AG04450 (cell line): ENCODE data around the gene HOXA11. TPM values are rescaled to one million over a fixed set of nuclear protein-coding genes. Genes with fewer than 3 reads are reported as not detected.
A peak's percentile ranks its signal among the peaks of the same experiment; 100 is the strongest.

Experiments used
- CTCF ChIA-PET: fragments of 300-600, 350-600 bp; formaldehyde crosslinking; extraction: SDS; loops from one replicate; lab custom pipeline; 2022; ENCODE audit warnings: antibody characterized with exemption, inconsistent platforms; lab: Charles Lee
- POLR2A ChIA-PET: fragments of 350-600 bp; formaldehyde crosslinking; extraction: SDS; loops from one replicate; lab custom pipeline; 2021; ENCODE audit warnings: antibody characterized with exemption, inconsistent platforms; lab: Yijun Ruan, JAX
- DNase-seq: peaks from one replicate; pipeline ENCODE4 v3.0.0-alpha.2; 2011; ENCODE audit warnings: low read depth, low spot score
- H3K27ac ChIP-seq: one replicate; pipeline ENCODE4 v1.5.1; 2012; ENCODE audit warnings: low read depth, low read length, control low read depth
- H3K27me3 ChIP-seq: one replicate; pipeline ENCODE4 v1.6.0; 2012; ENCODE audit warnings: low read length; ENCODE audit not compliant: control insufficient read depth, insufficient read depth
- H3K4me3 ChIP-seq: 2 replicates; pipeline ENCODE4 v1.5.1; 2011; ENCODE audit warnings: mild to moderate bottlenecking, low read depth, low read length, control low read depth
- H3K9me3 ChIP-seq: 2 replicates; pipeline ENCODE4 v1.5.1; 2012; ENCODE audit warnings: low read length; ENCODE audit not compliant: control insufficient read depth, insufficient read depth
- polyA plus RNA-seq: library from polyadenylated mRNA; depleted of rRNA; stranded (reverse); fragments of >200 nt; gene quantifications from 2 replicates; pipeline ENCODE4 v1.2.3, GENCODE V29; 2011
- TF ChIP-seq, protein P1 (sequence below): IDR thresholded peaks from 2 replicates; pipeline ENCODE4 v1.5.1; 2011; ENCODE audit warnings: low read depth, low read length, control low read depth, inconsistent platforms

HOXA11 gene
- polyA plus RNA-seq, 1 experiment = 0.04 TPM

DNA sequence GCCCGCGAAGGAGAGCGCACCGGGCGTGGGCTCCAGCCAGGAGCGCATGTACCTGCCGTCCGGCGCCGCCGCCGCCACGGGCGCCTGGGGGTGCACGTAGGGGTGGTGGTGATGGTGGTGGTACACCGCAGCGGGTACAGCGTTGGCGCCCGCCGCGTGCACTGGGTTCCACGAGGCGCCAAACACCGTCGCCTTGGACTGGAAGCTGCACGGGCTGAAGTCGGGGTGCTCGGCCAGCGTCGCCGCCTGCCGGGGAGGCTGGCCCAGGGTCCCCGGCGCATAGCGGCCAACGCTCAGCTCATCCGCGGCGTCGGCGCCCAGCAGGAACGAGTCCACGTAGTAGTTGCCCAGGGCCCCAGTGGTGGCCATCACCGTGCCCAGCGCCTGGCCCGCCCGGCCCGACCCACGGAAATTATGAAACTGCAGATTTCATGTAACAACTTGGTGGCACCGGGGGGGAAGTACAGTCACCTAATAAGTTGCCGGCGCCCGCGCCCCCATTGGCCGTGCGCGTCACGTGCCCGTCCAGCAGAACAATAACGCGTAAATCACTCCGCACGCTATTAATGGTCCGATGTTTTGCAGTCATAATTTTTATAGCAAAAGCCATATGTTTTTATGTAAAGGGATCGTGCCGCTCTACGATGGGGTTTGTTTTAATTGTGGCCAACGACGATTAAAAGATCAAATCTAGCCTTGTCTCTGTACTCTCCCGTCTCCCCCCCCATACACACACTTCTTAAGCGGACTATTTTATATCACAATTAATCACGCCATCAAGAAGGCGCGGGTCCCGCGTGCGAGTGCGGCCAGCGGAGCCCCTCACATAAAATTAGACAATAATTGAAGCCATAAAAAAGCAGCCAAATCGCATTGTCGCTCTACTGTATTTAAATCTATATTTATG, 19.7 kb downstream of the HOXA11 start, which contains the start of gene HOXA9:
Gene HOXA9, minus strand, starts transcription at position 449 of the 907 bp plus-strand sequence. Its CDS starts 80 bp downstream, at position 369.
- no peak for DNase-seq
- TF ChIP-seq, protein P1, sequence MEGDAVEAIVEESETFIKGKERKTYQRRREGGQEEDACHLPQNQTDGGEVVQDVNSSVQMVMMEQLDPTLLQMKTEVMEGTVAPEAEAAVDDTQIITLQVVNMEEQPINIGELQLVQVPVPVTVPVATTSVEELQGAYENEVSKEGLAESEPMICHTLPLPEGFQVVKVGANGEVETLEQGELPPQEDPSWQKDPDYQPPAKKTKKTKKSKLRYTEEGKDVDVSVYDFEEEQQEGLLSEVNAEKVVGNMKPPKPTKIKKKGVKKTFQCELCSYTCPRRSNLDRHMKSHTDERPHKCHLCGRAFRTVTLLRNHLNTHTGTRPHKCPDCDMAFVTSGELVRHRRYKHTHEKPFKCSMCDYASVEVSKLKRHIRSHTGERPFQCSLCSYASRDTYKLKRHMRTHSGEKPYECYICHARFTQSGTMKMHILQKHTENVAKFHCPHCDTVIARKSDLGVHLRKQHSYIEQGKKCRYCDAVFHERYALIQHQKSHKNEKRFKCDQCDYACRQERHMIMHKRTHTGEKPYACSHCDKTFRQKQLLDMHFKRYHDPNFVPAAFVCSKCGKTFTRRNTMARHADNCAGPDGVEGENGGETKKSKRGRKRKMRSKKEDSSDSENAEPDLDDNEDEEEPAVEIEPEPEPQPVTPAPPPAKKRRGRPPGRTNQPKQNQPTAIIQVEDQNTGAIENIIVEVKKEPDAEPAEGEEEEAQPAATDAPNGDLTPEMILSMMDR = no peak
- ChIA-PET CTCF (interaction anchor here (0.6 to 2.0 kb wide), 3 partner anchors 14 to 1272 kb away, joined by 3 to 16 read pairs (median 5); no protein-coding TSS in a partner anchor), POLR2A (no interaction called here)
- Histone ChIP-seq H3K4me3 (peak within 1 kb of the TSS; percentile 58), H3K27me3 (peaks cover 66% of the 10 kb centered on the region), H3K9me3 (peaks cover 24% of the 10 kb centered on the region; the same call in 1 of the 2 replicates), H3K27ac (no peak within 1 kb of the TSS)

DNA sequence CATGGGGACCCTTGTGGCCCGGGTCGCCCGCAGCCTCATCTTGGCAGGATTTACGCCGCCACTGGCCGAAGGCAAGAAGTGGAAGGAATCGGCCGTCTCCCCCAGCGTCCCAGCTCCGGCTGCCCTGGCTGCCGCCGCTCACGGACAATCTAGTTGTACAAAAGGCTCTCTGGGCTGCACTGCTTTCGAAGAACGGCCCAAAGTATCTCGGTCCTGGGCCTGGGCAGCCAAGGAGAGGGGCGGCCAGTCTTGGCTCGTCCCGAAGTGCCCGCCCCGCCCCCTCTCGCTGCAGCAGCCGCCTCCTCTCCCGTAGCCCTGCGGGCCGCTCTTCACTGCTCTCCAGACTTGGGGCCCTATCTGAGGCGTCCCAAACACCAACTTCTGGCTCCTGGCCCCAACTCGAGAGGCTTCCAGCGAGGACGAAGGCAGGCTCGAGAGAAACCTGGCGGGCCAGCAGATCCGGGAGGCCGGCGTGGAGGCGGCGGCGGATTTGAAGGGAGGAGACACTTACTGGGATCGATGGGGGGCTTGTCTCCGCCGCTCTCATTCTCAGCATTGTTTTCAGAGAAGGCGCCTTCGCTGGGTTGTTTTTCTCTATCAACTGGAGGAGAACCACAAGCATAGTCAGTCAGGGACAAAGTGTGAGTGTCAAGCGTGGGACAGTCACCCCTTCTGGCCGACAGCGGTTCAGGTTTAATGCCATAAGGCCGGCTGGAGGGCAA, 20.5 kb downstream of the HOXA11 start:
- Histone ChIP-seq H3K9me3 (peaks cover 28% of the 10 kb centered on the region; the same call in 1 of the 2 replicates), H3K4me3 (peak overlapping the region; percentile 58), H3K27me3 (peaks cover 62% of the 10 kb centered on the region), H3K27ac (no peak overlapping the region)
- CTCF ChIA-PET = no interaction called here
- TF ChIP-seq, protein P1 = peak; percentile 18; the same call in 1 of the 2 replicates
- POLR2A ChIA-PET = no interaction called here
- no peak for DNase-seq

DNA sequence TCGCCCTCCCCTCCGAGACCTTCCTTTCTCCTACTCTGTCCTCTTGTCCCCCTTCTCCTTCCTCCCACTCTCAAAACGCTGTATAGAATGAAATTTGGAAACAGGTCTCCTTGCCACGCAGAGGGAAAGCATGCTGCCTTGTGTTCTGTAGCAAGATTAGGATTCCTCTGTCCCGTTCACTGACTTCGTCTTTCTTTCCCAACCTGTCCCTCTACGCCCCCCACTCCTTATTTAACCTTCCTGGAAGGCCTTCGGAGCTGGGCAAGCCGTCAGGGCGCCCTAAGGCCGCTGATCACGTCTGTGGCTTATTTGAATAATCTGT, 21.0 kb downstream of the HOXA11 start:
- CTCF ChIA-PET = interaction anchor here (3.7 to 3.8 kb wide), 2 partner anchors 483 to 793 kb away, joined by 30 to 171 read pairs; no protein-coding TSS in a partner anchor
- no peak overlapping the region for H3K27ac ChIP-seq
- no peak for DNase-seq
- POLR2A ChIA-PET = no interaction called here
- H3K9me3 ChIP-seq = peaks cover 26% of the 10 kb centered on the region; the same call in 1 of the 2 replicates
- peaks cover 57% of the 10 kb centered on the region for H3K27me3 ChIP-seq
- TF ChIP-seq, protein P1 = no peak
- H3K4me3 ChIP-seq = peak overlapping the region; percentile 58

DNA sequence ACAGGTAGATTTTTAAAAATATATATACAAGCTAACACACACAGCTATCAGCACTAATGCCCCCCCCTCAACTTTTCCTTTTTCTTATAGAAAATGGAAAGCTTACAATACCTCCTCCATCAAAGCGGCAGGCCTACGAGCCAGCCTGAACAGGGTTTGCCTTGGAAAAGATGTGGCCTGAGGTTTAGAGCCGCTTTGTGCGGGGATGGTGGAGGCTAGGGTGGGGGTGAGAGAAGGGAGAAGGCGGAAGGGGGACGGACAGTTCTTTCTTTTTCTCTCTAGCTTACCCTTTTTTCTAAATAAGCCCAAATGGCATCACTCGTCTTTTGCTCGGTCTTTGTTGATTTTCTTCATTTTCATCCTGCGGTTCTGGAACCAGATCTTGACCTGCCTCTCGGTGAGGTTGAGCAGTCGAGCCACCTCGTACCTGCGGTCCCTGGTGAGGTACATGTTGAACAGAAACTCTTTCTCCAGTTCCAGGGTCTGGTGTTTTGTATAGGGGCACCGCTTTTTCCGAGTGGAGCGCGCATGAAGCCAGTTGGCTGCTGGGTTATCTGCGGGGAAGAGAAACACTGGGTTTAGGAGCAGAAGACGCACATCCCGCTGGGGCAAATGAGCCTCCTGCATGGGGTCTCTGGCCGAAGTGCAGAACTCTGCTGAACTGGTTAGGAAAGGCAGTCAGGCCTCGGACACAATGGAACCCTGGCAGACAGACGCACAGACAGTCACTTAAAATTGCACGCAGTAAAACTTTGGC, 21.6 kb downstream of the HOXA11 start:
- Histone ChIP-seq H3K9me3 (peaks cover 25% of the 10 kb centered on the region; the same call in 1 of the 2 replicates), H3K27ac (no peak overlapping the region), H3K4me3 (no peak overlapping the region), H3K27me3 (peaks cover 52% of the 10 kb centered on the region)
- POLR2A ChIA-PET = no interaction called here
- CTCF ChIA-PET = interaction anchor here (0.6 to 3.8 kb wide), 9 partner anchors 10 to 1270 kb away, joined by 3 to 171 read pairs (median 21); no protein-coding TSS in a partner anchor
- DNase-seq = no peak
- TF ChIP-seq, protein P1 = no peak
